Cardiac fibroblast (primary cell): Measurements from ENCODE around the gene GSTK1.

Source experiments
- DNase-seq, 2 donors: peaks; one replicate each; pipeline versions ENCODE4 v3.0.0 to v3.0.0-alpha.2; 2010; ENCODE audit warnings: low read depth in 2 of 2
- H3K4me3 ChIP-seq, 2 donors: replicated peaks in 1 of 2; 1 replicate in 1 of 2; 2 replicates in 1 of 2; pipeline ENCODE4 v1.5.1; 2011; ENCODE audit warnings: low read depth in 2 of 2, low read length in 2 of 2, mild to moderate bottlenecking in 2 of 2, moderate library complexity in 1 of 2
- CTCF ChIP-seq: IDR thresholded peaks from one replicate; pipeline ENCODE4 v1.5.1; 2011; ENCODE audit warnings: low read depth, mild to moderate bottlenecking, low read length, inconsistent platforms

GSTK1 gene

GRCh38 chr7:143244321-143244720 is 18.9 kb upstream of the GSTK1 start:
- no peak overlapping the region for H3K4me3 ChIP-seq
- no peak for DNase-seq
- TF ChIP-seq CTCF = no peak

- DNase-seq = peak; percentile 14 to 78
- H3K4me3 ChIP-seq = no peak overlapping the region
- TF ChIP-seq CTCF = no peak
Observed at GRCh38 chr7:143245123-143245522, 18.1 kb upstream of the GSTK1 start.

- no peak overlapping the region for H3K4me3 ChIP-seq
Observed at GRCh38 chr7:143247372-143247771, 15.9 kb upstream of the GSTK1 start.

GRCh38 chr7:143248761-143249354 is 14.4 kb upstream of the GSTK1 start:
- no peak overlapping the region for H3K4me3 ChIP-seq
- no peak for TF ChIP-seq CTCF
- peak; percentile 40 to 42 for DNase-seq

More at GRCh38 chr7:143247372-143247771, 15.9 kb upstream of the GSTK1 start:
- TF ChIP-seq CTCF = no peak
- no peak for DNase-seq

- no peak overlapping the region for H3K4me3 ChIP-seq
- no peak for TF ChIP-seq CTCF
- DNase-seq = no peak
Observed at GRCh38 chr7:143250199-143250598, 13.0 kb upstream of the GSTK1 start.

GRCh38 chr7:143250822-143251221 is 12.4 kb upstream of the GSTK1 start:
- no peak overlapping the region for H3K4me3 ChIP-seq
- peak; percentile 7 to 33 for DNase-seq
- TF ChIP-seq CTCF = no peak

GRCh38 chr7:143252006-143252405 is 11.2 kb upstream of the GSTK1 start:
- no peak for TF ChIP-seq CTCF
- H3K4me3 ChIP-seq = no peak overlapping the region
- DNase-seq = no peak
